Putamen (tissue), 1 donor: Measurements from ENCODE around the gene RETSAT.
"Not testable (repeated sequence)": the region's sequence is repeated elsewhere in the genome, so short reads cannot be mapped to it uniquely, and the experiment has no call there.

Experiments used
- DNase-seq: peaks from one replicate; pipeline ENCODE4 v3.0.0-alpha.2; 2016; ENCODE audit warnings: low spot score

The RETSAT gene

GRCh38 chr2:85330839-85331636 lies 23.3 kb downstream of the RETSAT start:
- no peak for DNase-seq

GRCh38 chr2:85329701-85330100 lies 24.6 kb downstream of the RETSAT start:
- DNase-seq = not testable (repeated sequence)

- no peak for DNase-seq
Measured at GRCh38 chr2:85329181-85329651, 25.1 kb downstream of the RETSAT start.

GRCh38 chr2:85327822-85328617 lies 26.3 kb downstream of the RETSAT start, which contains the start of gene TGOLN2:
Gene TGOLN2, minus strand, starts transcription at chr2:85327989. Its CDS starts 27 bp downstream, at chr2:85327962.
- peak; percentile 94 for DNase-seq

- peak; percentile 34 for DNase-seq
Measured at GRCh38 chr2:85327160-85327821, 27.0 kb downstream of the RETSAT start.

GRCh38 chr2:85326406-85327159 lies 27.7 kb downstream of the RETSAT start:
- no peak for DNase-seq

- DNase-seq = no peak
Measured at GRCh38 chr2:85325466-85325811, 28.9 kb downstream of the RETSAT start.

- no peak for DNase-seq
Measured at GRCh38 chr2:85324639-85325465, 29.5 kb downstream of the RETSAT start.

- DNase-seq = not testable (repeated sequence)
Measured at GRCh38 chr2:85323988-85324367, 30.4 kb downstream of the RETSAT start.

- no peak for DNase-seq
Measured at GRCh38 chr2:85323351-85323987, 30.9 kb downstream of the RETSAT start.

- DNase-seq = no peak
Measured at GRCh38 chr2:85319796-85320195, 34.5 kb downstream of the RETSAT start.

- DNase-seq = no peak
Measured at GRCh38 chr2:85318222-85319074, 35.9 kb downstream of the RETSAT start.

- not testable (repeated sequence) for DNase-seq
Measured at GRCh38 chr2:85315921-85316320, 38.4 kb downstream of the RETSAT start.

GRCh38 chr2:85314884-85315242 lies 39.5 kb downstream of the RETSAT start:
- DNase-seq = no peak

- DNase-seq = no peak
Measured at GRCh38 chr2:85312404-85312803, 41.9 kb downstream of the RETSAT start.

GRCh38 chr2:85310330-85310729 lies 44.0 kb downstream of the RETSAT start:
- no peak for DNase-seq

GRCh38 chr2:85309699-85310321 lies 44.5 kb downstream of the RETSAT start:
- DNase-seq = no peak

- DNase-seq = peak; percentile 56
Measured at GRCh38 chr2:85308896-85309555, 45.3 kb downstream of the RETSAT start.
